ENCODE data around the gene MEF2A.

GRCh38 chr15:99662903-99663302 is 97.1 kb downstream of the MEF2A start:
- TF ChIP-seq ZNF274 (IDR thresholded peaks at IDR 0.05; ENCODE audit: low read depth, low read length) (no peak), YY1 (IDR thresholded peaks at IDR 0.05; ENCODE audit: insufficient read depth, insufficient read length) (no peak)

Data from NT2/D1 (cell line).